H1 (cell line): ENCODE measurements around the gene MSI2. TPM values are rescaled to one million over a fixed set of nuclear protein-coding genes. Genes with fewer than 3 reads are reported as not detected.

ENCODE experiments used
- CTCF ChIA-PET: fragments of 300-600 bp; sonication (Branson Sonifier 250); formaldehyde crosslinking; loops from one replicate; lab custom pipeline; 2021; ENCODE audit not compliant: partially characterized antibody; lab: Charles Lee
- POLR2A ChIA-PET: fragments of 300-600 bp; sonication (Branson Sonifier 250); formaldehyde crosslinking; loops from one replicate; lab custom pipeline; 2021; ENCODE audit warnings: inconsistent platforms; ENCODE audit not compliant: partially characterized antibody; lab: Charles Lee
- DNase-seq, 2 experiments: peaks; one replicate each; pipeline versions ENCODE4 v3.0.0 to v3.0.0-alpha.2; 2010 to 2022; ENCODE audit warnings: low spot score in 2 of 2, low read depth in 1 of 2, mixed read lengths in 1 of 2
- FAIRE-seq: peaks from 2 replicates; lab custom pipeline; 2011; peaks lifted over from hg19 to GRCh38; lab: Jason Lieb, UNC
- H2AFZ ChIP-seq: 2 replicates; pipeline ENCODE4 v1.8.1; 2012; ENCODE audit warnings: low read length, inconsistent platforms
- H2AK5ac ChIP-seq: 2 replicates; pipeline ENCODE4 v1.6.1; 2013; ENCODE audit warnings: low read depth, low read length
- H2BK120ac ChIP-seq: replicated peaks from 2 replicates; pipeline ENCODE3; 2013; ENCODE audit warnings: low read depth, low read length, inconsistent platforms
- H2BK12ac ChIP-seq: 2 replicates; pipeline ENCODE4 v1.6.1; 2013; ENCODE audit warnings: low read depth, low read length
- H2BK15ac ChIP-seq: 2 replicates; pipeline ENCODE4 v1.6.1; 2013; ENCODE audit warnings: low read length
- H2BK20ac ChIP-seq: 2 replicates; pipeline ENCODE4 v1.6.1; 2013; ENCODE audit warnings: low read length
- H2BK5ac ChIP-seq: 2 replicates; pipeline ENCODE4 v1.6.1; 2013; ENCODE audit warnings: low read depth, low read length
- H3K14ac ChIP-seq: 2 replicates; pipeline ENCODE4 v1.6.1; 2013; ENCODE audit warnings: inconsistent platforms; ENCODE audit not compliant: insufficient read length
- H3K18ac ChIP-seq: 2 replicates; pipeline ENCODE4 v1.6.1; 2013; ENCODE audit warnings: low read length; ENCODE audit errors: extremely low read depth
- H3K23ac ChIP-seq: 2 replicates; pipeline ENCODE4 v1.6.1; 2013; ENCODE audit warnings: inconsistent platforms; ENCODE audit not compliant: insufficient read length
- H3K23me2 ChIP-seq: 2 replicates; pipeline ENCODE4 v1.6.1; 2013; ENCODE audit warnings: low read depth, low read length
- H3K27ac ChIP-seq: 2 replicates; pipeline ENCODE4 v1.6.1; 2011; ENCODE audit warnings: low read depth, low read length, inconsistent platforms
- H3K27me3 ChIP-seq, 4 experiments: replicated peaks in 1 of 4; 1 replicate in 1 of 4; 2 replicates in 3 of 4; pipeline versions ENCODE4 v1.6.1 to v1.8.1; 2011 to 2013; ENCODE audit warnings: low read length in 3 of 4, mild to moderate bottlenecking in 3 of 4, inconsistent platforms in 2 of 4, mixed read lengths in 2 of 4, moderate library complexity in 1 of 4; ENCODE audit not compliant: control insufficient read depth in 3 of 4, insufficient read depth in 3 of 4; ENCODE audit errors: extremely low read depth in 1 of 4
- H3K36me3 ChIP-seq, 4 experiments: 2 replicates each; pipeline versions ENCODE4 v1.6.1 to v1.8.1; 2011 to 2013; ENCODE audit warnings: mild to moderate bottlenecking in 4 of 4, low read length in 3 of 4, moderate library complexity in 2 of 4, control low read depth in 1 of 4, inconsistent platforms in 1 of 4; ENCODE audit not compliant: insufficient read depth in 4 of 4, control insufficient read depth in 2 of 4
- H3K4ac ChIP-seq: replicated peaks from 2 replicates; pipeline ENCODE3; 2013; ENCODE audit warnings: low read length, low read depth, mixed read lengths, inconsistent platforms; ENCODE audit not compliant: insufficient read length
- H3K4me1 ChIP-seq, 4 experiments: replicated peaks in 1 of 4; 1 replicate in 1 of 4; 2 replicates in 3 of 4; pipeline versions ENCODE4 v1.6.1 to v1.8.1; 2011 to 2013; ENCODE audit warnings: low read length in 3 of 4, inconsistent platforms in 2 of 4, mixed read lengths in 1 of 4; ENCODE audit not compliant: insufficient read depth in 4 of 4, control insufficient read depth in 3 of 4
- H3K4me2 ChIP-seq, 2 experiments: 2 replicates each; pipeline versions ENCODE4 v1.6.1 to v1.8.1; 2011 to 2013; ENCODE audit warnings: low read depth in 2 of 2, low read length in 2 of 2, control low read depth in 1 of 2, inconsistent platforms in 1 of 2, mild to moderate bottlenecking in 1 of 2; ENCODE audit not compliant: insufficient read depth in 1 of 2
- H3K4me3 ChIP-seq, 4 experiments: fragments of 200-600, 300-600 bp in 1 of 4; sonication (generic), shearing (Covaris generic), sonication (Bioruptor Twin) in 1 of 4; 2 replicates each; pipeline versions ENCODE4 v1.5.1 to v1.8.1; 2011 to 2016; ENCODE audit warnings: low read length in 4 of 4, low read depth in 3 of 4, control low read depth in 2 of 4, inconsistent platforms in 2 of 4, mild to moderate bottlenecking in 2 of 4, mixed read lengths in 1 of 4, moderate library complexity in 1 of 4; ENCODE audit not compliant: insufficient read depth in 2 of 4; ENCODE audit errors: extremely low read depth in 1 of 4
- H3K56ac ChIP-seq: replicated peaks from 2 replicates; pipeline ENCODE3; 2013; ENCODE audit warnings: low read depth, mild to moderate bottlenecking, mixed read lengths, low read length, inconsistent platforms; ENCODE audit not compliant: insufficient read length
- H3K79me1 ChIP-seq: 2 replicates; pipeline ENCODE4 v1.6.1; 2013; ENCODE audit warnings: low read depth, low read length, control low read depth
- H3K79me2 ChIP-seq, 2 experiments: 2 replicates each; pipeline versions ENCODE4 v1.6.1 to v1.8.1; 2012 to 2013; ENCODE audit warnings: low read length in 2 of 2, mild to moderate bottlenecking in 2 of 2, inconsistent platforms in 1 of 2; ENCODE audit not compliant: insufficient read depth in 2 of 2, control insufficient read depth in 1 of 2
- H3K9ac ChIP-seq, 4 experiments: replicated peaks in 1 of 4; 1 replicate in 1 of 4; 2 replicates in 3 of 4; pipeline versions ENCODE4 v1.6.1 to v1.8.1; 2011 to 2013; ENCODE audit warnings: low read depth in 3 of 4, low read length in 3 of 4, control low read depth in 2 of 4, mild to moderate bottlenecking in 2 of 4, moderate library complexity in 2 of 4, inconsistent platforms in 1 of 4; ENCODE audit errors: extremely low read depth in 1 of 4
- H3K9me3 ChIP-seq, 2 experiments: 2 replicates each; pipeline versions ENCODE4 v1.6.1 to v1.8.1; 2012 to 2013; ENCODE audit warnings: mild to moderate bottlenecking in 2 of 2, moderate library complexity in 2 of 2, control low read depth in 1 of 2, inconsistent platforms in 1 of 2, low read depth in 1 of 2, low read length in 1 of 2, mixed read lengths in 1 of 2; ENCODE audit not compliant: insufficient read depth in 2 of 2
- H4K20me1 ChIP-seq, 2 experiments: replicated peaks in 1 of 2; 2 replicates each; pipeline versions ENCODE3 to v1.8.1; 2011 to 2013; ENCODE audit warnings: inconsistent platforms in 2 of 2, low read length in 2 of 2, mild to moderate bottlenecking in 1 of 2; ENCODE audit not compliant: insufficient read depth in 2 of 2, control insufficient read depth in 1 of 2
- H4K5ac ChIP-seq: 2 replicates; pipeline ENCODE4 v1.6.1; 2013; ENCODE audit warnings: low read length, low read depth, mixed read lengths, inconsistent platforms; ENCODE audit not compliant: insufficient read length
- H4K8ac ChIP-seq: 2 replicates; pipeline ENCODE4 v1.8.0; 2013; ENCODE audit warnings: mild to moderate bottlenecking, moderate library complexity, low read length, inconsistent platforms; ENCODE audit not compliant: insufficient read depth; ENCODE audit errors: extremely low read depth
- H4K91ac ChIP-seq: replicated peaks from 2 replicates; pipeline ENCODE3; 2013; ENCODE audit warnings: low read length, mixed read lengths, inconsistent platforms; ENCODE audit not compliant: insufficient read length
- ASH2L ChIP-seq: fragments of 200-600, 300-600 bp; sonication (generic); IDR thresholded peaks from one replicate; pipeline ENCODE4 v1.7.1; 2017; ENCODE audit warnings: low read length
- CBX5 ChIP-seq: fragments of 300-800, 300-1000 bp; sonication (generic); IDR thresholded peaks from 2 replicates; pipeline ENCODE4 v1.7.1; 2016; ENCODE audit warnings: antibody characterized with exemption, low read length, low read depth
- CHD2 ChIP-seq: IDR thresholded peaks from 2 replicates; pipeline ENCODE4 v1.6.1; 2012; ENCODE audit warnings: low read length, improper control_type of control experiment
- CREB1 ChIP-seq: IDR thresholded peaks from 2 replicates; pipeline ENCODE4 v1.6.1; 2012; ENCODE audit warnings: inconsistent platforms
- HDAC6 ChIP-seq: IDR thresholded peaks from one replicate; pipeline ENCODE4 v1.7.1; 2012; ENCODE audit warnings: low read depth, mild to moderate bottlenecking, inconsistent platforms, low read length, moderate library complexity
- KDM5A ChIP-seq: fragments of 200-600 bp; IDR thresholded peaks from 2 replicates; pipeline ENCODE4 v1.7.1; 2012; ENCODE audit warnings: mild to moderate bottlenecking, low read length, inconsistent platforms, mixed read lengths
- PHF8 ChIP-seq: fragments of 200-600 bp; sonication (generic); conservative IDR thresholded peaks from 2 replicates; pipeline ENCODE4 v1.7.1; 2012; ENCODE audit warnings: low read depth, mild to moderate bottlenecking, inconsistent platforms, low read length, moderate library complexity
- POLR2A ChIP-seq, 2 experiments: IDR thresholded peaks; 1 replicate in 1 of 2; 2 replicates in 1 of 2; pipeline ENCODE4 v1.6.1; 2011; ENCODE audit warnings: low read depth in 2 of 2, low read length in 2 of 2, mild to moderate bottlenecking in 2 of 2; ENCODE audit errors: control extremely low read depth in 1 of 2
- RBBP5 ChIP-seq: IDR thresholded peaks from 2 replicates; pipeline ENCODE4 v1.7.1; 2012; ENCODE audit warnings: low read depth, mild to moderate bottlenecking, inconsistent platforms, low read length, moderate library complexity, borderline replicate concordance
- RFX5 ChIP-seq: IDR thresholded peaks from 2 replicates; pipeline ENCODE4 v1.6.1; 2011; ENCODE audit warnings: low read depth, low read length, improper control_type of control experiment, borderline replicate concordance
- SIN3A ChIP-seq, 2 experiments: IDR thresholded peaks in 1 of 2; conservative IDR thresholded peaks in 1 of 2; 2 replicates each; pipeline ENCODE4 v1.6.1; 2011 to 2012; ENCODE audit warnings: low read length in 2 of 2, improper control_type of control experiment in 1 of 2, low read depth in 1 of 2, mild to moderate bottlenecking in 1 of 2
- SUZ12 ChIP-seq: fragments of 200-600 bp; sonication (generic); IDR thresholded peaks from 2 replicates; pipeline ENCODE4 v1.6.1; 2012; ENCODE audit warnings: mild to moderate bottlenecking, inconsistent platforms, low read length, moderate library complexity, mixed read lengths
- TCF12 ChIP-seq: IDR thresholded peaks from 2 replicates; pipeline ENCODE4 v1.6.1; 2011; ENCODE audit warnings: low read depth, mild to moderate bottlenecking, low read length
- TEAD4 ChIP-seq: IDR thresholded peaks from 2 replicates; pipeline ENCODE4 v1.6.1; 2012; ENCODE audit warnings: low read depth, low read length, inconsistent platforms, mixed read lengths
- WGBS, 2 experiments: shearing (Covaris generic) in 1 of 2; methylation state at CpG; one replicate each; pipeline versions ENCODE4 v1.1.6 to v1.1.7; 2013 to 2015; ENCODE audit warnings: low lambda C conversion rate in 2 of 2, mixed read lengths in 2 of 2, inconsistent platforms in 1 of 2, low coverage in 1 of 2, missing lambda C conversion rate in 1 of 2; ENCODE audit not compliant: insufficient replicate concordance in 2 of 2, insufficient coverage in 1 of 2, insufficient read length in 1 of 2; ENCODE audit errors: extremely low coverage in 1 of 2, missing lambda C conversion rate in 1 of 2; 5-methylcytosine and 5-hydroxymethylcytosine counted together
- polyA plus RNA-seq, 7 experiments: library from polyadenylated mRNA; depleted of rRNA in 3 of 7; stranded (reverse) in 5 of 7; unstranded in 2 of 7; fragments of >200 nt in 5 of 7; fragments of 200-250 nt in 2 of 7; gene quantifications; 1 replicate in 5 of 7; 2 replicates in 1 of 7; 4 replicates in 1 of 7; pipeline versions ENCODE4 v1.2.1 to v1.2.3, GENCODE V29; 2011 to 2013; ENCODE audit warnings: missing spikeins in 2 of 7, mixed read lengths in 2 of 7
- total RNA-seq: library from RNA; stranded (reverse); fragmentation: NEBNext Ultra II Directional; extraction: Animal tissue kit (Norgen Biotek cat#: 25700); gene quantifications from 2 replicates; pipeline ENCODE4 v1.2.1, GENCODE V29; 2021
- TF ChIP-seq, protein P1 (sequence below): IDR thresholded peaks from 2 replicates; pipeline ENCODE4 v1.6.1; 2012; ENCODE audit warnings: inconsistent platforms

Gene MSI2
- total and polyA plus RNA-seq, 2 of the 8 experiments (the other 6 are each of a cell fraction or from before 2014, with no cell fraction given): 36.7 to 80.6 TPM

- H3K4me2 ChIP-seq: no peak overlapping the region
- H3K23ac ChIP-seq: no peak overlapping the region
- no peak overlapping the region for H4K5ac ChIP-seq
- H3K56ac ChIP-seq: no peak overlapping the region
- ChIA-PET CTCF (interaction anchor here (0.9 to 2.1 kb wide), 7 partner anchors 10 to 39 kb away, joined by 3 to 8 read pairs (median 5); no protein-coding TSS in a partner anchor), POLR2A (interaction anchor here (1.6 kb wide), 1 partner anchor 11 kb away, joined by 5 read pairs; no protein-coding TSS in a partner anchor)
- no peak overlapping the region for H2AFZ ChIP-seq
- 91% methylated on average over 5 of the region's 5 CpGs; no CpG with 5 or more reads in 1 of the 2 experiments for WGBS, 2 experiments
- DNase-seq (no peak), FAIRE-seq (no peak)
- H3K9ac ChIP-seq: no peak overlapping the region
- H3K14ac ChIP-seq: no peak overlapping the region
- H3K27ac ChIP-seq: no peak overlapping the region
- H2BK20ac ChIP-seq: no peak overlapping the region
- no peak overlapping the region for H2AK5ac ChIP-seq
- H3K4me1 ChIP-seq: peaks cover 0 to 5% (median 4%) of the 10 kb centered on the region in 4 experiments; a peak in 3 of 7 replicates
- no peak overlapping the region for H4K91ac ChIP-seq
- no peaks in the 10 kb centered on the region for H3K79me2 ChIP-seq
- H4K8ac ChIP-seq: peak overlapping the region; percentile 11; the same call in 1 of the 2 replicates
- no peak overlapping the region for H3K18ac ChIP-seq
- H3K9me3 ChIP-seq: no peaks in the 10 kb centered on the region
- no peak overlapping the region for H3K4ac ChIP-seq
- no peak overlapping the region for H2BK12ac ChIP-seq
- H3K4me3 ChIP-seq: no peak overlapping the region
- peaks cover 0 to 2% of the 10 kb centered on the region in 2 experiments for H4K20me1 ChIP-seq
- H2BK5ac ChIP-seq: no peak overlapping the region
- H2BK120ac ChIP-seq: no peak overlapping the region
- H3K23me2 ChIP-seq: no peaks in the 10 kb centered on the region
- no peaks in the 10 kb centered on the region; a peak in 1 of 8 replicates for H3K36me3 ChIP-seq
- H3K79me1 ChIP-seq: no peaks in the 10 kb centered on the region
- H2BK15ac ChIP-seq: no peak overlapping the region
- H3K27me3 ChIP-seq: no peaks in the 10 kb centered on the region; a peak in 1 of 7 replicates
- TF ChIP-seq SUZ12 (no peak), CHD2 (no peak), CREB1 (no peak), RBBP5 (no peak), KDM5A (no peak), RFX5 (no peak), TEAD4 (no peak), PHF8 (no peak), TCF12 (no peak), HDAC6 (no peak), POLR2A (IDR thresholded peaks at IDR 0.05; ENCODE audit: control extremely low read depth in 1 of 2, low read depth in 2 of 2, low read length in 2 of 2) (no peak), ASH2L (no peak), CBX5 (no peak), SIN3A (conservative IDR thresholded peaks at IDR 0.05 in 1 of 2, IDR thresholded peaks at IDR 0.05 in 1 of 2; ENCODE audit: low read depth in 1 of 2, low read length in 2 of 2) (no peak)
- TF ChIP-seq, protein P1, sequence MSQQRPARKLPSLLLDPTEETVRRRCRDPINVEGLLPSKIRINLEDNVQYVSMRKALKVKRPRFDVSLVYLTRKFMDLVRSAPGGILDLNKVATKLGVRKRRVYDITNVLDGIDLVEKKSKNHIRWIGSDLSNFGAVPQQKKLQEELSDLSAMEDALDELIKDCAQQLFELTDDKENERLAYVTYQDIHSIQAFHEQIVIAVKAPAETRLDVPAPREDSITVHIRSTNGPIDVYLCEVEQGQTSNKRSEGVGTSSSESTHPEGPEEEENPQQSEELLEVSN: no peak
These were observed 376.0 kb downstream of the MSI2 start for GRCh38 chr17:57632294-57632693.
